NOMO-1 treated with DMSO at 0.1 percent for 48 hours (cell line): Measurements from ENCODE around the gene SORBS1.

Experiments
- DNase-seq: peaks from one replicate; lab custom pipeline; 2025; ENCODE audit not compliant: unreplicated experiment; lab: John Stamatoyannopoulos, UW

The SORBS1 gene

DNA sequence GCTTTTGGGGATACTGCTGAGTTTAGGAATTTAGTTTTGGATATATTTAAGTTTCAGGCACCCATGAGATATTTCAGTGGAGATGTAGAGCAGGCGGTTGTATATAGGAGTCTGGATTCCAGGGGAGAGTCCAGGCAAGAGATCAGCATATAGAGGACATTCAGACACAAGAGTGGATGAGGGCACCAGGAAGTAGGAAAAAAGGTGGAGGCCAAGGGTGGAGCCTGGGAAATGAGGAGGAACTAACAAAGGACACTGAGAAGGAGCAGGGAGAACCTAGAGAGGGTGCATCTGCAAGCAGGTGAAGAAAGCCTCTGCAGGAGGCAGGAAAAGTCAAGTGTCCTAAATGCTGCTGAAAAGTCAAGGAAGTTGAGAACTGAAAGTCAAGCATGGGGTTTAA lies 257.2 kb downstream of the SORBS1 start:
- no peak for DNase-seq

DNA sequence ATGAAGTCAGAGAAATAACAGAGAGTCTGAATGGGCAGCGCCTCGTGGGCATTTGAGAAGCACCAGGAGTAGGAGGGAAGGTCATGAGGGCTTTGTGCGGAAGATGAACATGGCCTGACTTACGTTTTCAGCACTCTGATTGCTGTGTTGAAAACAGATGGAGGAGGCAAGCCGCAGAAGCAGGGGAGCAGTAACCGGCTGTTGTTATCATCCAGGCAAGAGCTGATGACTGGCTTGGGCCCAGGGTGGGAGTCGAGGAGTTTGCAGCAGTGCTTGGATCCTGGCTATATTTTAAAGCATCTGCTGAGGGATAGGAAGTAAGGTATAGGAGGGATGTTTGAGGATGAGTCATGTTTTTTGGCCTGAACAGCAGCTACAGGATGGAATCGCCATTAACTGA lies 257.6 kb downstream of the SORBS1 start:
- no peak for DNase-seq

DNA sequence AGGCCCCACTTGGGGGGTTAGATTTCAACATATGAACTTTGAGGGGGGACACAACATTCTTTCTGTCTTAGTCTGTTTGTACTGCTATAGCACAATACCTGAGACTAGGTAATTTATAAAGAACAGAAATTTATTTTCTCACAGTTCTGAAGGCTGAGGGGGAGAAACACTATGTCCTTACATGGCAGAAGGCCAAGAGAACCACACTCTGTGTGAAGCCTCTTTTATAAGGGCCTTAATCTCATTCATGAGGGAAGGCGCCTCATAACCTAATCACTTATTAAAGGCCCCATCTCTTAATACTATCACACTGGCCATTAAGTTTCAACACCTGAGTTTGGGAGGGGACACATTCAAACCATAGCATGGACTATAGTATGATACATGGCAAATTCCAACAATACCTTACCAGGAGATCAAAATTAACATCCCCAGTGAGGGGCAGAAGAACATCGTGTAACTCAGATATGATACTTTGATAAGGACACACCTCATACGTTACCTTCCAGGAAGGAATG lies 261.1 kb downstream of the SORBS1 start:
- no peak for DNase-seq

DNA sequence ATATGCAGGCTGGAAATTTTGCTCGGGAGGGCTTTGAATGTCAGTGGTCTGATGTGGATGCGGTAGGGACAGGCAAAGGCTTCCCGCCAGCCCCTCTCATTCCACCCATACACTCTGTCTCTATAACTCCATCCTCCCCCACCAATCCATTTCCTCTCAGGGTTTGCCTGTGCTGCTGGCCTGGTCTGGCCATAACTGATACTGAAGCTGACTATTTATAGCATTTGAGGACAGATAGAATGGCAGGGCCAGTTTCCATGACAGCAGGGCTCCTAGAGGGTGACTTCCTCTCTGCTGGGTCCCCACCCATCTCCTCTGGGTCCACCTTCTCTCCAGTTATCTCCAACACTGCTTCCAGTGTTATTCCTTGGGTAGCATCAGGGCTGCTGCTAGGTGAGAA lies 263.8 kb downstream of the SORBS1 start:
- peak; percentile 14 for DNase-seq

DNA sequence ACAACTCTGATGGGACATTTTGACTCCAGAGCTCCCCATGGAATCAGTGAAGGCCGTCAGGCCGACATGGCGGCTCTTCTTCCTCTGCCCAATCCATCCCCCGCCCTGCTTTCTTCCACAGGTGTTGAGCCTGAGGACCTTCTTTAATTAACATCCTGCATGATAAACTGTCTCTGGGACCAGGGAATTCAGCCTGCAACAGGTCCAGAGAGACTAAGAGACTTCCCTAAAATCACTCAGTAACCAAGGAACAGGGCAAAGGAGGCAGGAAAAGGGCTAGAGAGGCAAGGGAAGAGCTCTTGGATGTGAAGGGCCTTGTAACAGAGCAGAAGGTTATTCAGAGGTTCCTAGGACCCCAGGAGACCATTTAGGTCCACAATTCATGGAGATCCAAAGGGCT lies 264.4 kb downstream of the SORBS1 start:
- DNase-seq = no peak

DNA sequence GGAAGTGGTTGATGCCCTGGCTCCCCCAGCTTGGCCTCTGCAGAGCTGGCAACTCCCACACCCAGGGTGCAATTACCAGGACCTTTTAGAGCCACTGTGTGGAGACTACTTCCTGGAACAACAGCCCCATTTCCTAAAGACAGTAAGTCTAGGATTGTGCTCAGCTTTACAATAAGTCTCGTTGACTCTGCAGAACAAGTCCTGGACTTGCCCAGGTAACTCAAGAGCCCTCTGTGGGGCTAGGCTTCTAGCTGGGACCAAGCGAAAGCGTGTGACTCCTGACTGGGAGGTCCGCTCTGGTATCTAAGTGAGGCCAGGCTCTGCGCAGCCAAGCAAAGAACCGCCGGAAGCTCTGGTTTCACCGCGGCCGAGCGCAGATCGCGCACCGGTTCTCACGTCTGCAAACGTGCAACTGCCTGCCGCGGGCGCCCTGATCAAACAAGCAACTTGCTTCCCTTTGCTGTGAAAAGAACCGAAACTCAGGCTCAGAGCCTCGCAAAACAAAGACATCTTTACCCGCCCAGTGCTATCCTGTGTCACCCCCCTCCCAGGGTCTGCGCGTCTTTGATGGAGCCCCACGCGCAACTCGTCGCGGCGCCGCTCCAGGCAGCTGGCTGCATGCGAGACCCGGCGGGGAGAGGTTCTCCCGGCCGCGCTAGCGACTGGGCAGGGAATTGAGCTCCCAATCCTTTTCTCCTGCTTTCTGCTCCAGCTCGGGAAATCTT lies 266.0 kb downstream of the SORBS1 start:
- peak; percentile 86 for DNase-seq

DNA sequence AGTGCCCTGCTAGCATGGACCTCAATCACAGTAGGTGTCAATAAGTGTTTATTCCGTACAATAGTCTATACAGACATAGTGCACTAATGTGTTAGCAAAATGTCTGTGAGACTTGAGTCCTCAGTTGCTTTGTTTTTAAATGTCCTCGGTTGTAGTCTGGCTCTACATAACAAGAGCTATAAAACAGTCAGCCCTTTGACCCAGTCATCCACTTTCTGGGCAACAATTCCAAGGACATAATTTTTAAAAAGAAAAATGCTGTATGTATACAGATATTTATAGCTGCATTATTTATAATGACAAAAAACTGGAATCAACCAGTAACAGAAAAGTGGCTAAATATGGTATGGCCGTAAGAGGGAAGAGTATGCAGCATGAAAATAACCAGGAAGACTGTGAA lies 267.5 kb downstream of the SORBS1 start:
- no peak for DNase-seq

DNA sequence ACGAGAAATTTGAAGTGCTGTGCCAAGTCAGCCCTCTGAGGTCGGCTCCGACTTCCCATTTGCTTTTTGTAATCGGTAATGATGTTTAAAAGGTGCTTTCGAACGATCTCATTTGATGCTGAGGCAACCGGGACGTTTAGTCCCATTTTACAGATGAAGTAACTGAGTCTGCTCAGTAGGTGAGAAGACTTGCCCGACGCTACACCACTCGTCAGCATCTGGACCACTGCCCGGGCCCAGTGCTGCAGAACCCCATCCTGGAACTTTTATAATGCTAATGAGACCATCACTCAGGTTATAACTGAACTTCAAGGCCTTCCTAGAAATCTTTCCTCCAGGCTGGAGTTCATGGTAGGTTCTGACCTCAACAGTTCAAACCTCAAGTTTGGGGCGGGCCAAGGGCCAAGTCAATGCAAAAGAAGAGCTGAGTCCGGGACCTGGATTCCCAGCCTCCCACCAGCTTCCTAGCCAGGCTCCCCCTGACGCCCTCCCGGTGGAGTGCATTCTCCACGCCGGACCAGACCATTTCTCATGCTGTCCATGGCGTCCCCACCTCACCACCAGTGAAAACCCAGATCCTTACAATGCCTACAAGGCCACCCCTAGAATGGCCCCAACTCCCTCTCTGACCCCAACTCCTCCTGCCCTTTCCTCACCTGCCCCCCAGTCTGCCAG lies 269.7 kb downstream of the SORBS1 start:
- peak; percentile 45 for DNase-seq

DNA sequence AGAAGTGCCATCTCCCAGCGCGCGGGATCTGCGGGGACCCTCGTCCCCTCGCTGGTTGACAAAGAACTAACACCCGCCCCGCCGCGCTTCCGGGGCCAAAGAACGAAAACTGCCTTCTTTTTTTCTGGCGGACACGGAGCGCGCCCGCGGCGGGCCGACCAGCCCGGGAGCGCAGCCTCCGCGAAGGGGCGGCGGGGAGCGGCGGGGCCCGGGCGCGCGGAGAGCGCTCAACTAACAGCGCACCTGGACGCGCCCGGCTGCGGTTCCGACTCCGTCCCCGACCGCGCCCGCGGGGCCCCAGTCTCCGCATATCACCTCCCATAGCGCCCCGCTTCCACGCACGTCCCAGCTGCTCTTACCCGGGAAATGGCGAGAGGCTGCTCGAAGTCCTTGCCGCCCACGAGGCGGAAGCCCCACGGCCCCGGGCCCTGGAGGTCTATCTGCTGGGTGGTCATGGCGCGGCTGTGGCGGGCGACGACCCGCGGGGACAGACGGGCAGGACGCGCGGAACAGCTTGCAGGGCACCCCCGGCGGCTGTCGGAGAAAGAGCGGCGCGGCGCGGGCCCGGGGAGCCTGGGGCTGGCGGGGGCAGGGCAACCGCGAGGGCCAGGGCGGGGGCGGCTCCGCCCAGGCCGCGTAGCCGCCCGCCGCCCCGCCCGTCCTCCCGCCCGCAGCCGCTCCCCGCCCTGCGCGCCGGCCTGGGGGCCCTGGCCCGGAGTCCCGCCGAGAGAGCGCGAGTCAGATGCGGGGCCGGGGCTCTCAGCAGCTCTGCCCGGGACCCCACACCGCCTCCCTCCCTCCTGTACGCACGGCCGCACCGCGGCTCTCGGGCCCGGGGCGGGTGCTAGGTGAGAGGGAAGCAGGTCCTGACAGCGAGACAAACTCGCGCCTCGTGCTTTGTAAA lies 270.5 kb downstream of the SORBS1 start, which contains the start of gene PDLIM1:
Gene PDLIM1 (minus strand): TSS at position 543 of the 904 bp plus-strand sequence. CDS start 88 bp downstream, at position 455.
- DNase-seq = peak; percentile 63

DNA sequence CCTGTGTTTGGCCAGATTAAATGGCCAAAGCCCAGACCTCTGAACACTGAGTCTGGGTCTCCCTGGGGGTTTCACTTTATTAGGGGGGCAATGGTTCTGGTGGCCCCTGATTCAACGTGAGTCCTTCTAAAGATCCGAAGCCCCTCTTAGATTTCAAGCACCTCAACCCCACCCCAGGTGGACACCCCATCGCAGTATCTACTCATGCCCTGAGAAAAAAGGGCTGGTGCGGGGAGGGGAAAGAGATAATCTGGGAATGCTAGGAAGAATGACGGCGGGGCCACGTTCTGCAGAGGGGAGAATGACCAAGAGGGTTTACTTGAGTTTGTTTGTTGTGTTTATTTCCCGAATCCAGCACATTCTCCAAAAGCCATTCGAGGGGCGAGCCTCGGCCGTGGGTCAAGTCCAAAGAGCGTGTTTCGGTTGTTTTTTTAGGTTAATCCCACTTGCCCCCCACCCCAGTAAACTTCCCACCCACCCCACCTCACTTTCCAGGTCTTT lies 271.2 kb downstream of the SORBS1 start:
- no peak for DNase-seq

DNA sequence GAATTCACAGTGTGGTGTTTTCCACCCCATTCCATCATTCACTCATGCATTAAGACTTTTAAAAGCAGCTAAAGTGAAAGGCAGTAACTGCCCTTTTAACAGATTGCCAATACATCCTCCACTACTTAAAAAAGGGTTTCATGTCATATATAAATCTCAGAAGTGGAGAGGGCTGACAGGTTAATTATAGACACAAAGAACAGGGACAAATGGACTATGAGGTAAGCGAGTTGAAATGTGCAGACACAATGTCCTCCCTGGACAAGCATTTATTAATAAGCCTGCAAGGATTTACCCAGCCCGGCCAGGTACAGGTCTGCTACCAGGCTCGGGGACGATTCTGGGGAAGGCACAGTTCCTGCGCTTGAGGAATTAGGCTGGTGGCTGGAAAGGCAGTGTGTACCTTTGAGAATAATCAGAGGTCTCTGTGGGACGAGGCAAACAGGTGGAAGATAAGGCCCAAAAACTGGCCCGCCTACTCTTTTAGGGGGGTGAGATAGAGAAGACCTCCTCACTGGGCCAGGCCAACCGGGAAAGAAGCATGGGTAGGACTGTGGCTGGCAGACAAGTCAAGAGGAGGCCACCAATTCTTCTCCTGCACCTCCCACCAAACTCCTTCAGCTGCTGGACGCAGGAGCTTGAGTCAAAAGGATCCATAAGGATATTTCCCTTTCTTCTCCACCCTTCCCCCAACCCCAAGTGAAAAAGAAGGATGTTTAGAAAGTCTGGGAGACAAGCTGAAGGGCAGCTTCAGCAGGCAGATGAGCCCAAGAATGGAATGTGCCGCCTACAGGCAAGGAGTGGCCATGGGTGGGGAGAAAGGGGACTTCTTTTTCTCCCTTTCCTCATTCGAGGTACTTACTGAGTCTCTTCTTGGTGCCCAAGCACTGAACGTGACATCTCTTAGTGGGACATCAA lies 271.9 kb downstream of the SORBS1 start:
- DNase-seq = no peak

DNA sequence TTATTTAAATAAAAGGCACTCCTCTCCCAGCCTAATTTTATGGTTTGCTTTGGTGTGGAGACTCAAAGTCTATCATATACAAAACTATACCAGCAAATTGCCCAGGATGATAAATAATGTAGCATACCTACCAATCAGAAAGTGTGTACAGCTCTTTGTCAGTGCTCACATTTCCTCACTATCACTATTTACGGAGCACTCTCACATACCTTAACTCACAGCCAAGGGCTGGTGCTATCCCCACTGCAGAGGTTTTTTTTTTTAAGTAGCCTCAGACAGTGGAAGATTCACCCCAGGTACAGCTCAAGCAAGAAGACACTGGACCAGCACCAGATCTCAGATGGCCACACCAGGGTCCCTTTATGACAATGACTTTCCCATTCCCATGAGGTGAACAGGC lies 272.9 kb downstream of the SORBS1 start:
- DNase-seq = no peak

DNA sequence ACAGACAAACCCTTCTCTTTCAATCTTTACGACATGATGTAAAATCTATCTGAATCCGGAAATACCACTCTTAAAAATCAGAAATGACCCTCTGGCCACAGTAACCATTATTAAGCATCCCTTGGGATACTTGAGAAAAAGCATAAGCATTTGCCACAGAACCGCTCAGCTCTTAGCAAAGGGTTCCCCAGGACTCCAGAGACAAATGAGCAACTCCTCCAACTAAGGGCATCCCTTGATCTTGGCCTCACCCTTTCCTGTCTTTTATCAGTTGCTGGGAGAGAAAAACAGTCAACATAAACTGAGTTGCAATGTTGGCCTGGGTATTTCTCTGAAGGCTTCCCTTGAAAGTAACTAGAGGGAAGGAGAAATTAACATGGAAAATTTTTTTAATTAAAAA lies 273.9 kb downstream of the SORBS1 start:
- DNase-seq = no peak

DNA sequence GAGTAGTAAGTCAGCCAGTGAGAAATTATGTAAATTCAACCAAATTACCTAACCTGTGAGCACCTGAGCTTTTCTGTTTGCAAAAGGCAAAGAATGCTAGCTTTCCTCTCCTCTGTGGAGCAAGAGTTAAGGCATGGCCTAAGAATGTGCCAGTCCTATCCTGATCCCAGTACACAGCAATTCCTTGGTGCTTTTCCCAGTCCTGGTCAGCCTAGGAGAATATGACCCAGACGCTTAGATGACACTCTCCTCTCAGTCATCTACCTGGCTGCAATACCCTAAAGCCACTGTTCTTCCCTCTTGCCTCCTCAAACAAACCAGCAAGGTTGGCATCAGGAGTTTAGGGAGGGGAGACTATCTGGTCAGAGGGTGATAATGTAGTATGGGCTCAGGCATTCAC lies 274.5 kb downstream of the SORBS1 start:
- DNase-seq = no peak

DNA sequence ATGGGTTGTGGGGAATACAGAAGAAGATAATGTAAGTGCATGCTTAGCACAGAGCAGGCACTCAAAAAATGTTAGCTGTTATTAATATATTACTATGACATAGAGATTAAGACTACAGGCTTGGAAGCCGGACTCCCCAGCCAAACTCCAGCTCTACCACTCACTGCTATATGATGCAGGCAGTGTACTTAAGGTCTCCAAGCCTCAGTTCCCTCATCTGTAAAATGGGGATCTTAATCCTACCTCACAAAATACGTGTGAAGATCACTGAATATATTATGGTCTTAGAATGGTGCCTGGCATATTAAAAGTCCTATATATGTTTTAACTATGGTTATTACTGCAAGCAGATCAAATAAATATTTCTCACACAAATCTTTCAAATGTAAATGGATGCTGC lies 275.6 kb downstream of the SORBS1 start:
- DNase-seq = no peak

DNA sequence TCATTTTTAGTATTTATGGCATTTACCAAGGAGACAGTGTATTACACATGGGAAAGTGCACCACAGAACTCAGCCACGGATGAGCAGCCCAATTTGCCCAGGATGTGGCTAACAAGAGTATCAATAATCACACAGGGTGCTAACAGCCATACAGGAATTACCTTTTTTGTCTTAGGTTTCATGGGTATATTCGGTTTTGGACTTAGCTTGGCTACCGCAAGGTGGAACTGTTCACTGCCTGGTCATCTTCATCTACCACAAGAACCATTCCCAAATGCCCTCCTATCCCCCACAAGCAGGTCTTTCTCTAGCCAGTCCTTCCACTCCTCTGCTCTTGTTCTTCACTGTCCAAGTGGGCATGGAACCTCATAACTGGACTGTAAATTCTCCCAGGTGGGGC lies 276.4 kb downstream of the SORBS1 start:
- no peak for DNase-seq

DNA sequence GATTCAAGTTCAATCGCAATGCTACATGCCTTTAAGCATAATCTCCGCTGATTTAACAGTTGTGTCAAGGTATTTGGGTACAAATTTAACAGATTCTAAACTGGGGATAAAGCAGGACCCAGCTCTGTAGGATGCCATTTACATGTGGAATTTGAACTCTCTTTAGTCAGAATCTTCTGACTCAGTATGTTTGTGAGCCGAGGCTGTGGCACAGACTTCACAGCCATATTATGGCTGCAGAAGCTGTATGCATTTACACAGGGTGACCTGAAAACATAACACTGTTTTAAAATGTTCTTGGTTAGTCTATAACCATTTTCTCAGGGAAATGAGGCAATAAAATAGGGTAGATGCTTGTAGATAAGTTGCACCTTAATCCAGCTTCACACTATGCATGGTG lies 279.1 kb downstream of the SORBS1 start:
- DNase-seq = no peak

DNA sequence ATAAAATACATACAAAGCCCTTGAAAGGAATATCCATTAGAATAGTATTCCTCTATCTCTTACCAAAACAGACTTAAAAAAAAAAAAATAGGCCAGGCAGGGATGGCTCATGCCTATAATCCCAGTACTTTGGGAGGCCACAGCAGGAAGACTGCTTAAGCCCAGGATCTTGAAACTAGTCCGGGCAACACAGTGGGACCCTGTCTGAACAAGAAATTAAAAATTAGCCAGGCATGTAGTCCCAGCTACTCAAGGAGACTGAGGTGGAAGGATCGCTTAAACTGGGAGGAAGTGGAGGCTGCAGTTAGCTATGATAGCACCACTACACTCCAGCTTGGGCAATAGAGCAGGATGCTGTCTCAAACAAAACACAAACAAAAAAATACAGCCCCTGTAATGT lies 280.0 kb downstream of the SORBS1 start:
- DNase-seq = no peak

DNA sequence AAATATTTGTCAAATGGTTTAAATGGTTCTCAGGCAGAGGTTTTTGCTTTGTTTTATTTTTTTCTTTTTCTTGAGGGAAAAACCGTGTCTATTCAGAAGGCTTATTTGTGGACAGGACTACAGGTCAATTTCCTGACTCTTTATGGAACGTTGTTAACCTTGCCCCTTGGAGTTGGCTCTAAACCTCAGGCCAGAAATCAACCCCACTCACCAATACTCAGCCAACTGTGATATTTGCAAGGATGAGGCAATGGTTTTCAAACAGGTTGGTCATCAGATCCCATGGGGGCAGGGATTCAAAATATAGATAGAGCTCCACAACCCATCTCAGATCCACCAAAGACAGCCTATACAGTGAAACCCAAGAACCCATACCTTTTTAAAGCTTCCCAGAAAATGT lies 280.5 kb downstream of the SORBS1 start:
- DNase-seq = no peak
